ENCODE results near the gene NMNAT2. TPM values are rescaled to one million over a fixed set of nuclear protein-coding genes. Genes with fewer than 3 reads are reported as not detected.
A peak's percentile ranks its signal among the peaks of the same experiment; 100 is the strongest.

NMNAT2 gene
- total and polyA plus RNA-seq, 12 donors = 0.23 to 5.8 (median 2.1) TPM

DNA sequence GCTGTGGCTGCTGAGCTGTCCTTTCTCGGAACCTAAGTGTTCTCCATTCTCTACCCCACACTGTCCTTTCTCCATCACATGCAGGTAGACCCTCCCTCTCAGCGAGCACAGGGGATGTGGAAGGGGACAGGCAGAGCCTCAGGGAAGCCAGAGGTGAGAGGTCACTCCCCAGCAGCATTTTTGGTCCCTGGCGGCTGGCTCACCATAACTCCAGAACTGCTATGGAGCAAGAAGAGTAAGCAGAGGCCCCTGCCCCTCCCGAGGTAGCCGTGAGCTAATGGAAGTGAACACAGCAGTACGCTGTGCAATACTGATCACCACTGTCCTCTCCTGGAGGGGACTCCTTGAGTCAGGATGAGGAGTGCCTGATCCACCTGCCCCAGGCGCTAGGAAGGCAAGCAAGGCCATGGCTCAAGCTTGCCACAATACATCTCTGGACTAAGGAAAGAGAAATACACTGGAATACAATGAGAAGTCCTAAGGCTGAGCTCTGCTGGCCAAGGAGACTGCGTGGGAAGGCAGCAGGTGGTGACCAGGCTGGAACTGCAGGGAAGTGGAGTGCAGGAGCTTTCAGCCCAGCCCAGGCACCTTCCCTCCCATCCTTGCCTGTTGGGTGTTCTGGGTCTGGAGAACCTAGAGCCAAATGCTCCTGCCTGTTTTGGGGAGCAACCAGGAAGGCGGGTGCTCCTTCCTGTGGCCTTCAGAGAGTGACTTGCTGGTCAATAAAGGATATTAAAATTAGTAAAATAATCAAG lies 135.9 kb downstream of the NMNAT2 start:
- Histone ChIP-seq H3K9me3 (no peaks in the 10 kb centered on the region), H3K4me3 (peak overlapping the region in 2 of 10 donors; percentile 15 to 30), H3K4me1 (peaks cover 14 to 79% (median 68%) of the 10 kb centered on the region in 9 donors), H3K36me3 (no peaks in the 10 kb centered on the region), H3K27me3 (no peaks in the 10 kb centered on the region), H3K27ac (peak overlapping the region; percentile 69 to 92 (median 84))
- ATAC-seq (peak in 6 of 8 donors; percentile 1 to 20 (median 14)), DNase-seq (no peak)
- intact Hi-C loops (cut with DNase I) = loop anchor here in 7 of 10 donors (1.0 to 10.0 kb wide), 7 partner anchors 35 to 343 kb away; partner anchors contain the start of gene SMG7 (in 4 of the 7)
- 60 to 65% methylated on average over 9 of the region's 9 CpGs for WGBS, 2 donors
- no peak for TF ChIP-seq CTCF (IDR thresholded peaks at IDR 0.05)

DNA sequence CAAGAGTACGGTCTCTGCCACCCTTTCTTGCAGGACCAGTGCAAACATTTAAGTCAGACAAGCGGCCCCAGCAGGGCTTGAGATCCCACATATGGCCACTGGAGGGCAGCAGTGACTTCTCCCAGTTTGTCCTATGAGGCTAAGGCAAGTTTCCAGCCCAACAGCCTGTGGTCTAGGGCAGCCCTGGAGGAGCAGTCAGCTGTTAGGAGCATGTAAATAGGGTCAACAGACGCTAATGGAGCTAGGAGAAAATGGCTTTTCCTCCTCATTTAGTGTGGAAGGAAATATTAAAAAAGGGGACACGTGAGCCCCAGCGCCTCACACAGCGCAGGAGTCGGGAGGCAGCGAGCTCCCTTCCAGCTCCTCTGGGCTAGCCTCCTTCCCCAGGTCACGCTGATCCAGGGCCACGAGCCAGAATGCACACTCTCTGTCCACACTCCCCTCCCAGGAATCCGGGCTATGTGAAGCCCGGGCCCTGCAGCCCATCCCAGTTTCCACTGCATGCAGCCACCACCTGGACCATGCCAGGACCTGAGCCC lies 136.6 kb downstream of the NMNAT2 start:
- Histone ChIP-seq H3K36me3 (no peaks in the 10 kb centered on the region), H3K9me3 (no peaks in the 10 kb centered on the region), H3K4me3 (peak overlapping the region in 4 of 10 donors; percentile 5 to 30 (median 14)), H3K4me1 (peaks cover 14 to 73% (median 61%) of the 10 kb centered on the region in 9 donors), H3K27me3 (no peaks in the 10 kb centered on the region), H3K27ac (peak overlapping the region; percentile 69 to 92 (median 84))
- DNase-seq (peak; percentile 89 to 94), ATAC-seq (peak; percentile 85 to 93 (median 90))
- intact Hi-C loops (cut with DNase I) = loop anchor here (1.0 to 10.0 kb wide), 10 partner anchors 36 to 343 kb away; partner anchors contain the start of gene SMG7 (in 4 of the 10)
- TF ChIP-seq CTCF (IDR thresholded peaks at IDR 0.05) = peak; percentile 90 to 98 (median 95)
- 6 to 12% methylated on average over 12 of the region's 12 CpGs for WGBS, 2 donors

GRCh38 chr1:183281039-183281438 lies 137.1 kb downstream of the NMNAT2 start:
- ATAC-seq (peak in 2 of 8 donors; percentile 6 to 27), DNase-seq (no peak)
- 93 to 100% methylated on average over 2 of the region's 2 CpGs for WGBS, 2 donors

More at GRCh38 chr1:183281039-183281438, 137.1 kb downstream of the NMNAT2 start:
- TF ChIP-seq CTCF (IDR thresholded peaks at IDR 0.05) = no peak
- Histone ChIP-seq H3K27ac (peak overlapping the region; percentile 14 to 92 (median 84)), H3K9me3 (no peaks in the 10 kb centered on the region), H3K27me3 (no peaks in the 10 kb centered on the region), H3K4me3 (no peak overlapping the region), H3K4me1 (peaks cover 14 to 67% (median 55%) of the 10 kb centered on the region in 9 donors), H3K36me3 (no peaks in the 10 kb centered on the region)
- intact Hi-C loops (cut with DNase I) = loop anchor here (1.0 to 10.0 kb wide), 10 partner anchors 36 to 344 kb away; partner anchors contain the start of gene SMG7 (in 4 of the 10)
